ENCODE measurements around the gene GRB10.
"Not testable (repeated sequence)": the region's sequence is repeated elsewhere in the genome, so short reads cannot be mapped to it uniquely, and the experiment has no call there.

GRB10 gene

GRCh38 chr7:50564640-50565558 lies 217.8 kb downstream of the GRB10 start, which contains the start of gene DDC:
TSS of gene DDC (minus strand) at chr7:50565405. CDS start at chr7:50544085, 21,320 bp downstream.
- DNase-seq: no peak

- DNase-seq: no peak
Observed at GRCh38 chr7:50564171-50564570, 218.5 kb downstream of the GRB10 start.

GRCh38 chr7:50562136-50562535 lies 220.6 kb downstream of the GRB10 start:
- no peak for DNase-seq

GRCh38 chr7:50560865-50561351 lies 221.8 kb downstream of the GRB10 start:
- no peak for DNase-seq

GRCh38 chr7:50559881-50560280 lies 222.8 kb downstream of the GRB10 start:
- DNase-seq: no peak

- DNase-seq: no peak
Observed at GRCh38 chr7:50558294-50559053, 224.2 kb downstream of the GRB10 start.

- no peak for DNase-seq
Observed at GRCh38 chr7:50557099-50557498, 225.6 kb downstream of the GRB10 start.

- no peak for DNase-seq
Observed at GRCh38 chr7:50556247-50556991, 226.3 kb downstream of the GRB10 start.

GRCh38 chr7:50555594-50556140 lies 227.0 kb downstream of the GRB10 start:
- DNase-seq: no peak

- no peak for DNase-seq
Observed at GRCh38 chr7:50554431-50555322, 228.0 kb downstream of the GRB10 start.

- no peak for DNase-seq
Observed at GRCh38 chr7:50553973-50554372, 228.7 kb downstream of the GRB10 start.

GRCh38 chr7:50552921-50553320 lies 229.8 kb downstream of the GRB10 start:
- no peak for DNase-seq

- no peak for DNase-seq
Observed at GRCh38 chr7:50552139-50552538, 230.6 kb downstream of the GRB10 start.

- not testable (repeated sequence) for DNase-seq
Observed at GRCh38 chr7:50545613-50546012, 237.1 kb downstream of the GRB10 start.

- no peak for DNase-seq
Observed at GRCh38 chr7:50544992-50545391, 237.7 kb downstream of the GRB10 start.

GRCh38 chr7:50543776-50544442 lies 238.8 kb downstream of the GRB10 start:
- no peak for DNase-seq

GRCh38 chr7:50542132-50542531 lies 240.6 kb downstream of the GRB10 start:
- DNase-seq: no peak

- DNase-seq: no peak
Observed at GRCh38 chr7:50540785-50541579, 241.7 kb downstream of the GRB10 start.

All from amniotic stem cell (primary cell).